Naive thymus-derived CD8-positive, alpha-beta T cell (primary cell): ENCODE measurements around the gene DPP6. TPM values are rescaled to one million over a fixed set of nuclear protein-coding genes. Genes with fewer than 3 reads are reported as not detected.
A peak's percentile ranks its signal among the peaks of the same experiment; 100 is the strongest.

ENCODE experiments used
- ATAC-seq, 2 donors: fragments of 150-1000 bp; cut with Tn5 transposase in 1 of 2; sonication (Bioruptor Pico), chemical (Tn5 transposase) in 1 of 2; 1 replicate in 1 of 2; 2 replicates in 1 of 2; pipeline ENCODE4 v1.10.0; 2021; ENCODE audit warnings: mild to moderate bottlenecking in 2 of 2, moderate library complexity in 2 of 2
- POLR2A ChIA-PET: fragments of 350-600 bp; sonication (Branson Sonifier 250); formaldehyde crosslinking; loops from one replicate; lab custom pipeline; 2021; ENCODE audit warnings: antibody characterized with exemption; lab: Charles Lee
- DNase-seq, 10 donors: peaks; one replicate each; pipeline versions ENCODE4 v3.0.0 to v3.0.0-alpha.2; 2020 to 2022
- H3K27ac Mint-ChIP-seq, 10 donors: one replicate each; pipeline ENCODE4 v1.8.0; 2020 to 2022; ENCODE audit warnings: mild to moderate bottlenecking in 10 of 10, mixed read lengths in 10 of 10, moderate library complexity in 4 of 10, inconsistent platforms in 1 of 10
- H3K27me3 Mint-ChIP-seq, 5 donors: one replicate each; pipeline ENCODE4 v1.8.0; 2021 to 2022; ENCODE audit warnings: mixed read lengths in 5 of 5
- H3K36me3 Mint-ChIP-seq, 3 donors: one replicate each; pipeline ENCODE4 v1.8.0; 2020 to 2022; ENCODE audit warnings: mixed read lengths in 3 of 3, mild to moderate bottlenecking in 2 of 3, inconsistent platforms in 1 of 3
- H3K4me1 Mint-ChIP-seq, 4 donors: one replicate each; pipeline ENCODE4 v1.8.0; 2021 to 2022; ENCODE audit warnings: mixed read lengths in 4 of 4
- H3K4me3 Mint-ChIP-seq, 10 donors: one replicate each; pipeline ENCODE4 v1.8.0; 2020 to 2022; ENCODE audit warnings: mild to moderate bottlenecking in 10 of 10, mixed read lengths in 10 of 10, moderate library complexity in 6 of 10, inconsistent platforms in 1 of 10
- H3K9me3 Mint-ChIP-seq, 9 donors: one replicate each; pipeline ENCODE4 v1.8.0; 2020 to 2022; ENCODE audit warnings: mixed read lengths in 9 of 9, mild to moderate bottlenecking in 3 of 9, inconsistent platforms in 1 of 9, moderate library complexity in 1 of 9
- polyA plus RNA-seq, 3 donors: library from polyadenylated mRNA; unstranded; fragments of 300-500 nt; fragmentation: Illumina TruSeq; gene quantifications; one replicate each; pipeline ENCODE4 v1.2.3, GENCODE V29; 2021
- total RNA-seq, 8 experiments: library from RNA in 2 of 8; stranded (reverse) in 2 of 8; gene quantifications; one replicate each; pipeline ENCODE4 v1.2.3 and lab custom pipeline; 2021 to 2026

Gene DPP6
- total and polyA plus RNA-seq, 5 experiments from 2014 or later = not detected

GRCh38 chr7:154695836-154696235 lies 643.6 kb downstream of the DPP6 start:
- POLR2A ChIA-PET = no interaction called here
- ATAC-seq (no peak), DNase-seq (no peak)
- Mint-ChIP-seq H3K4me1 (peaks cover 0 to 2% (median 0%) of the 10 kb centered on the region in 4 donors), H3K9me3 (peaks cover 0 to 13% (median 0%) of the 10 kb centered on the region in 9 donors), H3K27ac (no peak overlapping the region), H3K36me3 (no peaks in the 10 kb centered on the region), H3K27me3 (peaks cover 1 to 17% (median 2%) of the 10 kb centered on the region in 5 donors), H3K4me3 (no peak overlapping the region)

- ATAC-seq (no peak), DNase-seq (no peak)
- Mint-ChIP-seq H3K36me3 (no peaks in the 10 kb centered on the region), H3K27me3 (peaks cover 1 to 17% (median 2%) of the 10 kb centered on the region in 5 donors), H3K4me1 (peaks cover 0 to 2% (median 0%) of the 10 kb centered on the region in 4 donors), H3K9me3 (peaks cover 0 to 13% (median 0%) of the 10 kb centered on the region in 9 donors), H3K27ac (no peak overlapping the region), H3K4me3 (no peak overlapping the region)
- POLR2A ChIA-PET = no interaction called here
Measured at GRCh38 chr7:154696556-154696955, 644.4 kb downstream of the DPP6 start.

GRCh38 chr7:154698726-154699291 lies 646.6 kb downstream of the DPP6 start:
- no peak overlapping the region for H3K27ac Mint-ChIP-seq
- POLR2A ChIA-PET = no interaction called here
- H3K27me3 Mint-ChIP-seq = peaks cover 1 to 17% (median 2%) of the 10 kb centered on the region in 5 donors
- H3K4me3 Mint-ChIP-seq = no peak overlapping the region
- no peak for DNase-seq
- ATAC-seq = no peak
- peaks cover 0 to 22% (median 4%) of the 10 kb centered on the region in 9 donors for H3K9me3 Mint-ChIP-seq
- peaks cover 0 to 2% (median 0%) of the 10 kb centered on the region in 4 donors for H3K4me1 Mint-ChIP-seq
- H3K36me3 Mint-ChIP-seq = no peaks in the 10 kb centered on the region

DNA sequence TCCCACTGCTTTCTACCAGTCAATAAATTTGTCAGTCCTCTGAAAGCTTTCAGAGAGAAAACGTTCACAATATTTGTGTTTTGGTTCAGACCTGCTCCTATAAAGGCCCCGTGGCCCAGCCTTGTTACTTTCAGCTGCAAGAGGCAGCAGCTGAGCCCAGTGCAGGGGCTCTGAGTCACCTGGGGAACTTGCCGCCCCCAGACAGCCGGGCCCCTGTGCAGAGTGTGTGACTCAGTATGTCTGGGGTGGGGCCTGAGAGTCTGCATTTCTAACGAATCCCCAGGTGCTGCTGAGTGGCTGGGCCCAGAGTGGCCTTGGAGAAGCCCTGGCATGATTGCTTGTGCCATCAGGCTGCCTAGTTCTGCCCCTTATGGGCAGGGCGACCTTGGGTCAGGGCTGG lies 647.2 kb downstream of the DPP6 start:
- H3K36me3 Mint-ChIP-seq = no peaks in the 10 kb centered on the region
- ATAC-seq (no peak), DNase-seq (no peak)
- peaks cover 0 to 27% (median 5%) of the 10 kb centered on the region in 9 donors for H3K9me3 Mint-ChIP-seq
- no peak overlapping the region for H3K27ac Mint-ChIP-seq
- peaks cover 1 to 17% (median 2%) of the 10 kb centered on the region in 5 donors for H3K27me3 Mint-ChIP-seq
- H3K4me3 Mint-ChIP-seq = no peak overlapping the region
- peaks cover 0 to 2% (median 0%) of the 10 kb centered on the region in 4 donors for H3K4me1 Mint-ChIP-seq
- POLR2A ChIA-PET = no interaction called here

- DNase-seq (no peak), ATAC-seq (no peak)
- H3K27me3 Mint-ChIP-seq = peaks cover 0 to 4% (median 0%) of the 10 kb centered on the region in 5 donors
- H3K9me3 Mint-ChIP-seq = peaks cover 9 to 37% (median 16%) of the 10 kb centered on the region in 9 donors
- POLR2A ChIA-PET = no interaction called here
- no peak overlapping the region for H3K4me3 Mint-ChIP-seq
- peaks cover 0 to 7% (median 0%) of the 10 kb centered on the region in 3 donors for H3K36me3 Mint-ChIP-seq
- H3K4me1 Mint-ChIP-seq = no peaks in the 10 kb centered on the region
- no peak overlapping the region for H3K27ac Mint-ChIP-seq
Measured at GRCh38 chr7:154709840-154710520, 657.8 kb downstream of the DPP6 start.

GRCh38 chr7:154720016-154720415 lies 667.8 kb downstream of the DPP6 start:
- H3K9me3 Mint-ChIP-seq = peaks cover 0 to 20% (median 6%) of the 10 kb centered on the region in 9 donors
- DNase-seq (no peak), ATAC-seq (no peak)
- H3K27me3 Mint-ChIP-seq = peaks cover 0 to 17% (median 6%) of the 10 kb centered on the region in 5 donors
- POLR2A ChIA-PET = no interaction called here
- H3K27ac Mint-ChIP-seq = peak overlapping the region in 1 of 10 donors; percentile 41
- no peaks in the 10 kb centered on the region for H3K4me1 Mint-ChIP-seq
- no peak overlapping the region for H3K4me3 Mint-ChIP-seq
- H3K36me3 Mint-ChIP-seq = peaks cover 0 to 7% (median 0%) of the 10 kb centered on the region in 3 donors

DNA sequence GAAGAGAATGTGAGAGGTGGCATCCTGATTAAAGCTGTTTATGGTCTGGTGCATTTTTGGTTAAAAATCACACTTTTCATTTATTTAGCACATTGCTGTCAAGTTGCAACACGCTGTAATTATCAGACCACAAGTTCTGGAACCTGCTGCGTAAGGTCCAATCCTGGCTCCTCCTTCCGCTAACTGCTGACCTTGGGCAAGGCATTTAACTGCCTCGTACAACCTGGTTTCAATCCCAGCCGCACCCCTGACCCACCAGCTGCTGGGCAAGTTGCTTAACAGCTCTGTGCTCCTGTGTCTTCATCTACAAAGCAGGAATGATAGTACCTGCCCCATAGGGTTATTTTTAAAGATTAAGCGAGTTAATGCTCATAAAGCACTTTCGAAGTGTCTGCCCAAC lies 668.9 kb downstream of the DPP6 start:
- no peaks in the 10 kb centered on the region for H3K4me1 Mint-ChIP-seq
- POLR2A ChIA-PET = no interaction called here
- peaks cover 0 to 23% (median 12%) of the 10 kb centered on the region in 9 donors for H3K9me3 Mint-ChIP-seq

DNA sequence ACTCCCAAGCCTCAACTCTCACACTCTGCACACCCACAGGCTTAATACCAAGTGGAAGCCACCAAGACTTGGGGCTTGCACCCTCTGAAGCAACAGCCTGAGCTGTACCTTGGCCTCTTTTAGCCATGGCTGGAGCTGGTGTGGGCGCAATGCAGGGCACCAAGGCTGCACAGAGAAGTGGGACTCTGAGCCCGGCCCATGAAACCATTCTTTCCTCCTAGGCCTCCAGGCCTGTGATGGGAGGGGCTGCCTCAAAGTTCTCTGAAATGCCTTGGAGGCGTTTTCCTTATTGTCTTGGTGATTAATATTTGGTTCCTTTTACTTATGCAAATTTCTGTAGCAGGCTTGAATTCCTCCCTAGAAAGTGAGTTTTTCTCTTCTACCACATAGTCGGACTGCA lies 674.2 kb downstream of the DPP6 start:
- no peaks in the 10 kb centered on the region for H3K4me1 Mint-ChIP-seq
- no peaks in the 10 kb centered on the region for H3K27me3 Mint-ChIP-seq
- DNase-seq (no peak), ATAC-seq (no peak)
- H3K9me3 Mint-ChIP-seq = peaks cover 0 to 33% (median 21%) of the 10 kb centered on the region in 9 donors
- POLR2A ChIA-PET = no interaction called here
- peaks cover 0 to 15% (median 0%) of the 10 kb centered on the region in 3 donors for H3K36me3 Mint-ChIP-seq
- H3K4me3 Mint-ChIP-seq = no peak overlapping the region
- no peak overlapping the region for H3K27ac Mint-ChIP-seq

More for the DNA sequence above, 668.9 kb downstream of the DPP6 start:
- Mint-ChIP-seq H3K27ac (no peak overlapping the region), H3K36me3 (peaks cover 0 to 7% (median 0%) of the 10 kb centered on the region in 3 donors), H3K27me3 (peaks cover 0 to 17% (median 6%) of the 10 kb centered on the region in 5 donors), H3K4me3 (no peak overlapping the region)
- ATAC-seq = no peak
- no peak for DNase-seq

DNA sequence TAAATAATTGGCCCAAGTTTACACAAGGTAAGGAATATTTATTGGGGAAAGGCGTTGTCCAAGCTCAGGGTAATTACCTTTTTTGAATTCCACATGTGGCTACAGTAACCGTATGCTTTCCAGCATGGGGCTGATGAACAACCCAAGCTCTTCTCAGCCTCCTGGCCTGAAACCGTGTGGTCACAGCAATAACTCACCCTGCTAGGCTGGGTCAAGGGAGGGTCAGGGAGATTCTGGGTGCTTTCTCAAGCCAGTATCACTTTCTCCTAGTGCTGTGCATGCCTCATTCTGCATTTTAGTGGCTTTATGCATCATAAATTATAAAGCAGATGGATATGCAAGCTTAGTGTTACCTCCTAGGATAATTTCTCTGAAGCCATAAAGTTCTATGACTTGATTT lies 676.9 kb downstream of the DPP6 start:
- H3K27me3 Mint-ChIP-seq = peaks cover 0 to 15% (median 0%) of the 10 kb centered on the region in 5 donors
- H3K27ac Mint-ChIP-seq = no peak overlapping the region
- DNase-seq (no peak), ATAC-seq (no peak)
- no peak overlapping the region for H3K4me3 Mint-ChIP-seq
- H3K4me1 Mint-ChIP-seq = no peaks in the 10 kb centered on the region
- peaks cover 0 to 14% (median 0%) of the 10 kb centered on the region in 3 donors for H3K36me3 Mint-ChIP-seq
- POLR2A ChIA-PET = no interaction called here
- H3K9me3 Mint-ChIP-seq = peaks cover 0 to 32% (median 20%) of the 10 kb centered on the region in 9 donors

DNA sequence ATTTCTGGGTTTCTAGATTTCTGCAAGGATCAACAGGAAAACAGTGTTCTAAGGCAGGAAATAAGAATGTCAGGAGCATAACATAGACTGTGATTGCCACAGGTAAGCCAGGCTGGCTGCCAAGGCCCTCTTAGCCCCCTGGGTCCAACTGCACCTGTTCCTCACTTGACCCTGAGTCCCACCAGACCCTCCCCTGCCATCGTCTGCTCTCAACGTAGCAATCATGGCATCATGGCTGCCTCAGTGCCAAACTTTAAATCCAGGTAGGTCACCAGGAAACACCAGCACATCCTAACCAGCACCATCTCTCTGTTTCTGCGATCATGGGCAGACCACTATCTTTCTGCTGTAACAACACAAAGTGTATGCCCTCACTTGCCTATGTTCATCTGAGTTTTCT lies 683.6 kb downstream of the DPP6 start:
- no peak overlapping the region for H3K27ac Mint-ChIP-seq
- no peak for DNase-seq
- peaks cover 0 to 15% (median 0%) of the 10 kb centered on the region in 5 donors for H3K27me3 Mint-ChIP-seq
- ATAC-seq = no peak
- POLR2A ChIA-PET = no interaction called here
- no peaks in the 10 kb centered on the region for H3K36me3 Mint-ChIP-seq
- no peaks in the 10 kb centered on the region for H3K4me1 Mint-ChIP-seq
- no peak overlapping the region for H3K4me3 Mint-ChIP-seq
- peaks cover 0 to 3% (median 0%) of the 10 kb centered on the region in 9 donors for H3K9me3 Mint-ChIP-seq

DNA sequence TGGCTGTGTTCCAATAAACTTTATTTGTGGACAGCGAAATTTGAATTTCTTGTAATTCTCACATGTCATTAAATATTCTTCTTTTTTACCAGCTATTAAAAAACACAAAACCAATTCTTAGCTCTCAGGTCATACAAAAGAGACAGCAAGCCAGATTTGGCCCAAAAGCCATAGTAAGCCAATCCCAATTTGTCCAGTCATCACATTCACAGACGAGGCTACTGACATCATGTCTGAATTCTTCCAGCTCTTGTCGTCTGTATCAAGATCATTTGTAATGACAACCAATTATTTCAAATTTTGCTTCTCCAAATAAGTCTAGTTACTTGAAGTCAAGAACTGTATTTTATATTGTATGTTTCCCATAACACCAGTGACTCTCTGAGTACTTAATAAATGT lies 684.2 kb downstream of the DPP6 start:
- Mint-ChIP-seq H3K36me3 (no peaks in the 10 kb centered on the region), H3K27me3 (peaks cover 0 to 15% (median 0%) of the 10 kb centered on the region in 5 donors), H3K27ac (no peak overlapping the region), H3K9me3 (peaks cover 0 to 3% (median 0%) of the 10 kb centered on the region in 9 donors), H3K4me3 (no peak overlapping the region), H3K4me1 (no peaks in the 10 kb centered on the region)
- ATAC-seq (no peak), DNase-seq (no peak)
- POLR2A ChIA-PET = no interaction called here

GRCh38 chr7:154738216-154738615 lies 686.0 kb downstream of the DPP6 start:
- Mint-ChIP-seq H3K4me3 (no peak overlapping the region), H3K27ac (no peak overlapping the region)
- POLR2A ChIA-PET = no interaction called here

DNA sequence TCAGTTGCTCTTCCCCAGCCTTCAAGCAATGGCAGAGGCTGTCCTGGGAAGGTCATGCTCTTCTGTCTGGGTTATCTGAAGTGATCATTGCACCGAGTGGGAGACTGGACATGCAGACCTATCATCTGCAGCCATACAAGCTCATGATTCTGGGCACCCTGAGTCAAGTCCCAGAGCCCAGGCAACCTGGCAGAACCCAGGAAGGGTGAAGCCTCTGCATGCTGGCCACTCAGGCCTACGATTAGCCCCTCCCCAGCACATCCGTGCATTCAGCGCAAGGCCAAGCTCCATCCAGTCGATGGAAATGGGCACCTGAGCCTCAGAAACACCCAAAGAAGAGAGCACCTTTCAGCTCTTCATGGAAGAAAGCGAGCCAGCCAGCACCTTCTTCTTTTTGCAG lies 688.9 kb downstream of the DPP6 start:
- Mint-ChIP-seq H3K27me3 (peaks cover 3 to 29% (median 10%) of the 10 kb centered on the region in 5 donors), H3K27ac (no peak overlapping the region), H3K9me3 (peaks cover 0 to 3% (median 0%) of the 10 kb centered on the region in 9 donors), H3K4me1 (peaks cover 0 to 3% (median 0%) of the 10 kb centered on the region in 4 donors), H3K4me3 (no peak overlapping the region), H3K36me3 (no peaks in the 10 kb centered on the region)
- POLR2A ChIA-PET = no interaction called here
- DNase-seq = no peak
- ATAC-seq = no peak

More at GRCh38 chr7:154738216-154738615, 686.0 kb downstream of the DPP6 start:
- ATAC-seq (no peak), DNase-seq (no peak)
- Mint-ChIP-seq H3K36me3 (no peaks in the 10 kb centered on the region), H3K27me3 (peaks cover under 1 to 22% (median 4%) of the 10 kb centered on the region in 5 donors), H3K9me3 (peaks cover 0 to 3% (median 0%) of the 10 kb centered on the region in 9 donors), H3K4me1 (no peaks in the 10 kb centered on the region)
